ENCODE data around the gene SF3B6.
"Not testable (repeated sequence)": the region's sequence is repeated elsewhere in the genome, so short reads cannot be mapped to it uniquely, and the experiment has no call there.

SF3B6 gene, protein sequence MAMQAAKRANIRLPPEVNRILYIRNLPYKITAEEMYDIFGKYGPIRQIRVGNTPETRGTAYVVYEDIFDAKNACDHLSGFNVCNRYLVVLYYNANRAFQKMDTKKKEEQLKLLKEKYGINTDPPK

DNA sequence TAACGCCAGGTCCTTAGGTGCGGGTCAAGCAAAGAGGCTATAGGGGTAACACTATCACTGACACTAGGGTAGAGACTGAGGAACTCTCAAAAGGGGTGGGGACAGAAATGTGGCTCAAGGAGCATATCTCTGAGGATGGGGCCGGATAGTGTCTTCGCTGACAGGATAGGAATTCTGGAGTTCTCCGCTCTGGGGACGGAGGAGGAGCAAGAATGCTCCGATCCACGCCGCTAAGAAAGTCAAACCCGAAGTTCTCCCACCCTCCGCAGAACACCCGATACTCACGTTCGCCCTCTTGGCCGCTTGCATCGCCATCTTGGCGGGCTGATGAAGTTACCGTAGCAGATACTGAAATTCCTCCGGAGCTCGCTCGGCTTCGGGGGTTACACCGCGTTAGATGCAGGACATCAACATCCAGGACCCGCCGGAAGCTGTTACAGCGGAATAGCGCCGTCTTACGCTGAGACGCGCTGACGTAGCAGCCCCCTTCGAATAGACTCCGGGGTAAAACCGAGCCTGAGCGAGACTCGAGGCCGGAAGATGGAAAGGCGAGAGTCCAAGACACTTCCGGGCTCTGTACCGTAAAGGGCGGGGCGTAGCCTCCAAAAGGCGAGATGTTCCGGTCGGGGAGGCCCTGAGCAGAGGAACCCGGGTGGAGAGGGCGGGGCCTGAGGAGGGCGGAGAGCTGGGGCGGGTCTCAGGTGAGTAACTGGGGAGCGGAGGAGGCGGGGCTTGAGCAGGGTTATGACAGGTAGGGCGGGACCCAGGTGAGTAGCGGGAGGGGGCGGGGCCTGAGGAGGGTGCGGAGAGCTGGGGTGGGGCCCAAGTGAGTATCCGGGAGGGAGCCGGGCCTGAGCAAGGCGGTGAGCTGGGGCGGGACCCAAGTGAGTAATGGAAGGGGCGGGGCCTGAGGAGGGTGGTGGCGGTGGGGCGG is at the start of gene SF3B6:
Gene SF3B6 (minus strand): TSS at position 412 of the 934 bp plus-strand sequence. CDS start 97 bp downstream, at position 315.
- peaks cover 23% of the 10 kb centered on the region for H3K36me3 ChIP-seq (replicated peaks)
- peak; percentile 97 to 100 for DNase-seq (ENCODE audit: low spot score in 2 of 2)
- in situ Hi-C loops (cut with MboI; ENCODE audit: low sequenced_read_pairs): no loop called here
- H3K9me3 ChIP-seq: no peaks in the 10 kb centered on the region
- H3K4me1 ChIP-seq: peaks cover 3% of the 10 kb centered on the region; the same call in 1 of the 2 replicates
- no peaks in the 10 kb centered on the region for H3K27me3 ChIP-seq (ENCODE audit: low read depth)
- peak within 1 kb of the TSS; percentile 89 for H3K4me3 ChIP-seq

DNA sequence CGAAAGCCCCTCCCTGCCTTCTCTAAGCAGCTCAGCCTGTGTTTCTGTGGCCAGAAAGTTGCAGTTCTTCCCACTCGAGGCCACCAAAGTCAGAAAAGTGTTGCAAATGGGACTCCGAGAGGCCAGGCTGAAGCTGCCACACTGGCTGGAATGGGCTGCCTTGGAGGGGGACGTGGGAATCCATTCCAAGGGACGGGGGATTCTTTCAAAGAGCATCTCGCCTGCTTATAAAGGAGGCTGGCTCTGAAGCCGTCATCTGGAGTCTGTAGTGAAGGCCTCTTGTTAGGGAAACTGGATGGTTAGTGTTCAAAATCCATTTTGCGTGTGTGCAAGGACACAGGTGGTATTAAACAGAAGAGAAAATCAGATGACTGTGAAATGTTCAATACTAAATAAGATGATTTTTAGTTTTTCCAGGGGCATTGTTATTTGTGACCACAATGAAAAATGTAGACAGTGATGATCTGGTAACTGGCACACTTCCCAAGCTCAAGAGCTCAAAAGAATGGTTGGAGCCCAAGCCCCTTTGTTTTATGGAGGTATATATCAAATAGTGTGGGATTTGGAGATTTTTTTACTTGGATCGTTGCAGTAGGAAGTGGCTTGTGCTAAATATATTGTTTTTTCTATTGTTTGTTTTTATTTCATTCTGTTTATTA is 47.9 kb upstream of the SF3B6 start:
- DNase-seq (ENCODE audit: low spot score in 2 of 2): peak; percentile 40 to 52
- in situ Hi-C loops (cut with MboI; ENCODE audit: low sequenced_read_pairs): no loop called here
- H3K9me3 ChIP-seq: no peaks in the 10 kb centered on the region
- H3K4me3 ChIP-seq: peak overlapping the region; percentile 46
- no peaks in the 10 kb centered on the region for H3K36me3 ChIP-seq (replicated peaks)
- H3K27me3 ChIP-seq (ENCODE audit: low read depth): no peaks in the 10 kb centered on the region
- H3K4me1 ChIP-seq: peaks cover 5% of the 10 kb centered on the region; the same call in 1 of the 2 replicates

DNA sequence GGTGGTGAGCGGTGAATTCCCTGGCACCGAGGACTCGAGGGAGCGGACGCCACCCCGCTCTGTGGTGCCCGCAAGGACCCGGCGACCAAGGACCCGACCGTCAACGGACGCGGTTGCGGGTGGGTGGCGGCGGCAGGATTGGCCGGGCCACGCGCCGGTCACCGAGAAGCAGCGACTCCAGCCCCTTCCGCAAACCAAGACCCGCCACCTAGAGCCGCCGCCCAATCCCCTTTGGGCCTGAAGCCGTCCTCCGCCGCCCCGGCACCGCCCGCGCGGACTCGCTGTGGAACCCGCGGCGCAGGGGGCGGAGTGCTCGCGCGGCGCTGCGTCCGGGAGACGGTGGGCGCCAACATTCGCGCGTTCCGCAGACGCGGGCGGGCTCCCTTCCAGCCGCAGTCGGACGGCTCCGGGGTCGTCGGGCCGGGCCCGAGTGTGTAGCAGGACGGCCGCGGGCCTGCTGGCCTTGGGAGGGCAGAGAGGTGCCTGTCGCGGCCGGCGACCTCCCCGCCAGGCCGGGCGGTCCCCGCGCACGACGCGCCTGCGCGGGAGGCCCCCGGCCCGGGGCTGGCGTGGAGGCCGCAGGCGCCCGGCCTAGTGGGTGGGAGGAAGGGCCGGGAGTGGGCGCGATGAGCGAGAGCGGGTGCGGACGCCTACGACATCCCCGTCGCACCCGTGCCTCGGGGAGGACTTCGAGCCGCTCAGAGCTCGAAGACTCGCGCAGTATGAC is 47.2 kb upstream of the SF3B6 start, which contains the start of the genes FAM228B and PFN4:
Gene FAM228B (plus strand): TSS at position 275 of the 727 bp plus-strand sequence. CDS start 893 bp downstream, outside the sequence.
Gene PFN4 (minus strand): TSS at position 140 of the 727 bp plus-strand sequence. CDS start 799 bp downstream, outside the sequence.
- in situ Hi-C loops (cut with MboI; ENCODE audit: low sequenced_read_pairs): no loop called here
- Histone ChIP-seq H3K36me3 (replicated peaks) (no peaks in the 10 kb centered on the region), H3K27me3 (ENCODE audit: low read depth) (no peaks in the 10 kb centered on the region), H3K9me3 (no peaks in the 10 kb centered on the region), H3K4me3 (peak within 1 kb of the TSS; percentile 46), H3K4me1 (peaks cover 5% of the 10 kb centered on the region; the same call in 1 of the 2 replicates)
- peak; percentile 57 to 86 for DNase-seq (ENCODE audit: low spot score in 2 of 2)

DNA sequence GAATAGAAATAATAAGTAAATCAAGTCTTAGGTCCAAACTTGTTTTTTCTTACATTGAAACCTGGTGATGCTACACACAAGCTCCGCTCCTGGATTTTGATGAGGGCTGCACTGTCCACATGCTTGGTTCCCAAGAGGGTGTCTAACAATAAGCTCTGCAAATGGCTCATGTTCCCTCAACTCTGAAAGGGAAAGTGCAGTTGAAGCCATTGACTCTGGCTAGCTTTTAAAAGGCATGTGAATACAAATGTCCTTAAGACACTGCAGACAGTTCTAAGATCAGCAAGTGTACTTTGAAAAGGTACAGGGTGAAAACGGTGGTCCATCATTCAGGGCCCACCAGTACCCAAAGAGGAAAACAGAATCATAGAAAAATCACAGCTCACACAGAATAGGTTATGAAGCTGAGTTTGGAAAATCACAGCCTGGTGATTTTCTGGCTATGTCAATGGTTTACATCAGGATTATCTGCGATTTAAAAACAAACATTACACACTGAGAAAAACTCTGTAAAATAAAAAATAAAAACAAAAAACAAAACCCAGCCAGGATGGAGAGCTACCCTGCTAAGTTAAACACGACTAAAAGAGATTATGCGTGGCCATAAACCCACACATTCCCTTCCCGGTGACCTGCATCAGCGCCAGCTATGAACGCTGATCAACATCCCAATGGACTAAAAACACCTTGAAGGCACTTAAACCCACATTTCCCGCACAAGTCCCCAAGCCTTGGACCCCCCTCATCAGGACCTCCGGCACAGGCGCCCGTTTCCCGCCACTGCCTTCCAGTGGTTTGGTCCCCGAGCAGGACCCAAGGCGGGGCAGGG is 46.5 kb upstream of the SF3B6 start:
- peak overlapping the region; percentile 46 for H3K4me3 ChIP-seq
- H3K4me1 ChIP-seq: peaks cover 5% of the 10 kb centered on the region; the same call in 1 of the 2 replicates
- no peaks in the 10 kb centered on the region for H3K9me3 ChIP-seq
- in situ Hi-C loops (cut with MboI; ENCODE audit: low sequenced_read_pairs): no loop called here
- H3K36me3 ChIP-seq (replicated peaks): no peaks in the 10 kb centered on the region
- no peaks in the 10 kb centered on the region for H3K27me3 ChIP-seq (ENCODE audit: low read depth)
- no peak for DNase-seq (ENCODE audit: low spot score in 2 of 2)

DNA sequence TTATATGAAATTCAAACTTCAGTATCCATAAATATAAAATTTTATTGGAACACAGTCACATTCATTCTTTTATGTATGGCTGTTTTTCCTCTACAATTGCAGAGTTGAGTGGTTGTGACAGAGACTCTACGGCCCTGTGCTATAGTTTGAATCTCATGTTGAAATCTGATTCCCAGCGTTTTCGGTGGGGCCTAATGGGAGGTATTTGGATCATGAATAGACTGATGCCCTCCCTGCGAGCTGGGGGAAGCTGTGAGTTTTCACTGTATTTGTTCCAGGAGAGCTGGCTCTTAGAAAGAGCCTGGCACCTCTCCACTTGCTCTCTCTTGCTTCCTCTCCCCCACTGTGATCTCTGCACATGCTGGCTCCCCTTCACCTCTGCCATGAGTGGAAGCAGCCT is 45.3 kb upstream of the SF3B6 start:
- H3K9me3 ChIP-seq: no peaks in the 10 kb centered on the region
- H3K27me3 ChIP-seq (ENCODE audit: low read depth): no peaks in the 10 kb centered on the region
- peaks cover 5% of the 10 kb centered on the region; the same call in 1 of the 2 replicates for H3K4me1 ChIP-seq
- no peak overlapping the region for H3K4me3 ChIP-seq
- no peak for DNase-seq (ENCODE audit: low spot score in 2 of 2)
- H3K36me3 ChIP-seq (replicated peaks): no peaks in the 10 kb centered on the region
- in situ Hi-C loops (cut with MboI; ENCODE audit: low sequenced_read_pairs): no loop called here

DNA sequence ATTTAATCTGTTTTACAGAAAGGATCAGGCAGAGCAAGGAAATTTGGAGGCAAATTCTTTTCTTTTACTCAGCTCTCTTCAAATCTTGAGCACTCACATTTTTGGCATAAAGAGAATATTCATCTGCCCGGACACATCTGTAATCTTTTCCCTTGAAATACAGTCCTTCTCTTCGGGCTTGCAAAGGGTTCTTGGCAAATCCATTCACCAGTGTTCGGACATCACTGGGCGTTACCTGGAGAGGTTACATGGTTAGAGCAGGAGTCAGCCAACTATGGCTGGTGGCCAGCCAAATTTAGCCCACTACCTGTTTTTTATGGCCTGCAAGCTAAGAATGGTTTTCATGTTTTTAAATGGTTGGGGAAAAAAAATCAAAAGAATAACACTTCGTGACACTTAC is 44.9 kb upstream of the SF3B6 start:
- H3K9me3 ChIP-seq: no peaks in the 10 kb centered on the region
- H3K4me3 ChIP-seq: no peak overlapping the region
- H3K4me1 ChIP-seq: peaks cover 5% of the 10 kb centered on the region; the same call in 1 of the 2 replicates
- no peak for DNase-seq (ENCODE audit: low spot score in 2 of 2)
- H3K27me3 ChIP-seq (ENCODE audit: low read depth): no peaks in the 10 kb centered on the region
- in situ Hi-C loops (cut with MboI; ENCODE audit: low sequenced_read_pairs): no loop called here
- no peaks in the 10 kb centered on the region for H3K36me3 ChIP-seq (replicated peaks)

DNA sequence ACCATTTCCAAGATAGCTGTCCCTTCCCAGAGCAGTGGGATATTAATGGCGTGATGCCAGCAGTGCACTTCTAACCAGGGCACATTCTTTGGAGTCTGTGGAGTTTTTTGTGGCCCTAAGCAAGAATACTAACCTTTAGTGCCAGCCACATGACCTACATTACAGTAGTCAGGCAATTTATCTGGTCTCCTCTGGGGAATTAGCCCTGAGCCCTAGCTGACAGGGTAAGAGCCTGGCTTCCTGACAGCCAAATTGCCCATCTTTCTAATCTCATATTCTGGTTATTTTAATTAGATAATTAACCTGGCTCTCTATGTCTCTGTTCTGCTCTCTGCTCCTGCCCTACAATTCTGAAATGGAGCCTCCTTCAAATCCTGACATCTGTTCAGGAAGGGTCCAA is 41.8 kb upstream of the SF3B6 start:
- in situ Hi-C loops (cut with MboI; ENCODE audit: low sequenced_read_pairs): no loop called here
- Histone ChIP-seq H3K4me1 (peaks cover 5% of the 10 kb centered on the region; the same call in 1 of the 2 replicates), H3K9me3 (0 out of 2 replicates have a peak, but pooled peaks cover 3% of the 10 kb centered on the region), H3K36me3 (replicated peaks) (no peaks in the 10 kb centered on the region), H3K27me3 (ENCODE audit: low read depth) (no peaks in the 10 kb centered on the region), H3K4me3 (no peak overlapping the region)
- DNase-seq (ENCODE audit: low spot score in 2 of 2): no peak

DNA sequence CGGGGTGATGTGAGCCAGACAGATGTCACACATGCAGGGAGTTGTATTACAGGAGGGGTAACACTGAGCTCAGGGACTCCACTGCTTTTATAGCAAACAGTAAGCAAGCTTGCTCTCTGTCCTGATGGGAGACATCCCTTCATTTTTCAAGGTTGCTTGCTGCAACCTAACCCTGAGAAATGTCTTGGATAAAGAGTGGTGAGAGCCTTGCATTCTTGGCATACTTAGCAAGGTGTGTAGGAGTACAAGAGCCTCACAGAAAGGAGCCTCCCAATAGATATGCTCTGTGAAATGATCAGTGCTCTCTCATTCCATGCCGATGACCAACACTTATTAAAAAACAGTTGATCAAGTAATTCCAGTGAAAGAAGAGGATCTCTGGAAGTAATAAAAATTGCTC is 38.9 kb upstream of the SF3B6 start:
- no peaks in the 10 kb centered on the region for H3K27me3 ChIP-seq (ENCODE audit: low read depth)
- no peak overlapping the region for H3K4me3 ChIP-seq
- DNase-seq (ENCODE audit: low spot score in 2 of 2): no peak
- H3K36me3 ChIP-seq (replicated peaks): no peaks in the 10 kb centered on the region
- 0 out of 2 replicates have a peak, but pooled peaks cover 3% of the 10 kb centered on the region for H3K9me3 ChIP-seq
- in situ Hi-C loops (cut with MboI; ENCODE audit: low sequenced_read_pairs): no loop called here
- no peaks in the 10 kb centered on the region for H3K4me1 ChIP-seq

DNA sequence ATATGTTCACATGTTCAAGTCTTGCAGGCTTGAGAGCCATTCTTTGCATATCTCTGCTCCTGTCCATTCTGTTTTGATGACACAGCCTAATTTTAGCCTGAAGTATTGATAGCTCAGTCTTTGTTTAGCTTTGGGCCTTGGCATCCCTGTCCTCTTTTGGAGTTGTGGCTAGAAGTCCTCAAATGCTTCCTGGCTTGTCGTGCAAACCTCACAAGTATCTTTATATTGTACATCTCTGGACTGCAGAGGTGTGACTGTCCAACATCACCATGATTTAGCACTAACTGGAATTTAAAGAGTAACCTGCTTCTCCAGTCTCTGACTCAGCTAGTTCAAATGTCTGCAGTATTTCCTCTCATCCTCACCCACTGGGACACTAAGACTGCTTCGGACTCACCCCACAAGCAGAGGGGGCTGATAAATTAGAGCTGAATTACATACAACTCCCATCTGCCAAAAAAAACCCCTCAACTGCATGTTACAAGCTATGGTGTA is 35.3 kb upstream of the SF3B6 start:
- Histone ChIP-seq H3K4me1 (no peaks in the 10 kb centered on the region), H3K4me3 (no peak overlapping the region), H3K27me3 (ENCODE audit: low read depth) (no peaks in the 10 kb centered on the region), H3K36me3 (replicated peaks) (no peaks in the 10 kb centered on the region), H3K9me3 (0 out of 2 replicates have a peak, but pooled peaks cover 6% of the 10 kb centered on the region)
- no peak for DNase-seq (ENCODE audit: low spot score in 2 of 2)
- in situ Hi-C loops (cut with MboI; ENCODE audit: low sequenced_read_pairs): no loop called here

DNA sequence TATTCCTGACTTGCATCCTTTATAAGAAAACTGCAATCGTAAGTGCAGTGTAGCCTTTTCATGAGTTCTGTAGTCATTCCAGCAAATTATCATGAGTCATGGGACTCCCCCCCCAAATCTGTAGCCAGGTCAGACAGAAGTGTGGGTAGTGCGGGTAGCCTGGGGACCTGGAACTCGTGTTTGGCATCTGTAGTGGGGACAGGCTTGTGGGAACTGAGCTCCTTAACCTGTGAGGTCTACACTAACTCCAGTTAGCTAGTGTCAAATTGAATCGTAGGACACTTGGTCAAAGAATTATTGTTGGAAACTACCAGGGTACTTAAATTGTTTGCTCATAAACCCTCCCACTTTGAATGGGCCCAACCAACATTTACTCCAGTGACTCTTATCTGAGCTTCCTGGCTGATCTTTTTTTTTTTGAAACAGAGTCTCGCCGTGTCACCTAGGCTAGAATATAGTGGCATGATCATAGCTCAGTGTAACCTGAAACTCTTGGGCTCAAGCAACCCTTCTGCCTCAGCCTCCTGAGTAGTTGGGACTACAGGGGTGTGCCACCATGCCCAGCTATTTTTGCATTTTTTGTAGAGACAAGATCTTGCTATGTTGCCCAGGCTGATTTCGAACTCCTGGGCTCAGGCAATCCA is 34.7 kb upstream of the SF3B6 start:
- DNase-seq (ENCODE audit: low spot score in 2 of 2): no peak
- in situ Hi-C loops (cut with MboI; ENCODE audit: low sequenced_read_pairs): no loop called here
- Histone ChIP-seq H3K4me3 (no peak overlapping the region), H3K9me3 (0 out of 2 replicates have a peak, but pooled peaks cover 6% of the 10 kb centered on the region), H3K36me3 (replicated peaks) (no peaks in the 10 kb centered on the region), H3K27me3 (ENCODE audit: low read depth) (no peaks in the 10 kb centered on the region), H3K4me1 (no peaks in the 10 kb centered on the region)

DNA sequence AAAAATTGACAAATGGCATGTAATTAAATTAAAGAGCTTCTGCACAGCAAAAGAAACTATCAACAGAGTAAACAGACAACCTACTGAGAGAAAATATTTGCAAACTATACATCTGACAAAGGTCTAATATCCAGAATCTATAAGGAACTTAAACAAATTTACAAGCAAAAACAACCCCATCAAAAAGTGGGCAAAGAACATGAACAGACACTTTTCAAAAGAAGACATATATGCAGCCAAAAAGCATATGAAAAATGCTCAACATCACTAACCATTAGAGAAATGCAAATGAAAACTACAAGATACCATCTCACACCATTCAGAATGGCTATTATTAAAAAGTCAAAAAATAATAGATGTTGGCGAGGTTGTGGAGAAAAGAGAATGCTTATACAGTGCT is 33.3 kb upstream of the SF3B6 start:
- H3K4me3 ChIP-seq; DNase-seq (ENCODE audit: low spot score in 2 of 2); in situ Hi-C loops (cut with MboI; ENCODE audit: low sequenced_read_pairs); H3K4me1 ChIP-seq; H3K9me3 ChIP-seq; H3K36me3 ChIP-seq (replicated peaks); H3K27me3 ChIP-seq (ENCODE audit: low read depth): not testable (repeated sequence)

DNA sequence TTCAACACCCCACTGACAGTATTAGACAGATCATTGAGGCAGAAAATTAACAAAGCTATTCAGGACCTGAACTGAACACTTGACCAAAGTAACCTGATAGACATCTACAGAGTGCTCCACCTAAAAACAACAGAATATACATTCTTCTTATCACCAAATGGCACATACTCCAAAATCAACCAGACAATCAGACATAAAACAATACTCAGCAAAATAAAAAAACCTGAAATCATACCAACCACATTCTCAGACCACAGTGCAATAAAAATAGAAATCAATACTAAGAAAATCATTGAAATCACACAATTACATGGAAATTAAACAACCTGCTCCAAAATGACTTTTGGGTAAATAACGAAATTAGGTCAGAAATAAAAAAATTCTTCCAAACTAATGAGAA is 31.2 kb upstream of the SF3B6 start:
- Histone ChIP-seq H3K27me3 (ENCODE audit: low read depth) (no peaks in the 10 kb centered on the region), H3K36me3 (replicated peaks) (no peaks in the 10 kb centered on the region), H3K9me3 (0 out of 2 replicates have a peak, but pooled peaks cover 3% of the 10 kb centered on the region), H3K4me3 (no peak overlapping the region), H3K4me1 (no peaks in the 10 kb centered on the region)
- in situ Hi-C loops (cut with MboI; ENCODE audit: low sequenced_read_pairs): no loop called here
- no peak for DNase-seq (ENCODE audit: low spot score in 2 of 2)

Data from HAP-1 (cell line).